Caco-2 (cell line): ENCODE measurements around the gene CXCL12. TPM values are rescaled to one million over a fixed set of nuclear protein-coding genes. Genes with fewer than 3 reads are reported as not detected.

Source experiments
- BruUV-seq: library from RNA; stranded (reverse); fragments of 400-500 nt; replicated peaks from 2 replicates; lab custom pipeline; 2021; lab: Mats Ljungman, UMichigan
- CTCF ChIA-PET: fragments of 300-600 bp; sonication (Branson Sonifier 250); formaldehyde crosslinking; loops from one replicate; lab custom pipeline; 2022; ENCODE audit warnings: antibody characterized with exemption; lab: Charles Lee
- POLR2A ChIA-PET: fragments of 300-600 bp; sonication (Branson Sonifier 250); formaldehyde crosslinking; loops from one replicate; lab custom pipeline; 2022; ENCODE audit warnings: antibody characterized with exemption; lab: Charles Lee
- DNase-seq, 2 experiments: peaks; one replicate each; pipeline versions ENCODE4 v3.0.0 to v3.0.0-alpha.2; 2020 to 2022
- H3K27me3 ChIP-seq: replicated peaks from 2 replicates; pipeline ENCODE4 v1.6.0; 2011; ENCODE audit warnings: low read length; ENCODE audit not compliant: control insufficient read depth, insufficient read depth
- H3K36me3 ChIP-seq: 2 replicates; pipeline ENCODE4 v1.5.1; 2011; ENCODE audit warnings: low read length; ENCODE audit not compliant: control insufficient read depth, insufficient read depth
- H3K4me1 ChIP-seq: fragments of 250-450 bp; sonication (Bioruptor Pico); 2 replicates; pipeline ENCODE4 v1.5.1; 2020; ENCODE audit warnings: mild to moderate bottlenecking
- H3K4me3 ChIP-seq: 2 replicates; pipeline ENCODE4 v1.5.1; 2011; ENCODE audit warnings: low read depth, mild to moderate bottlenecking, control low read depth, low read length
- H3K9me3 ChIP-seq: fragments of 250-450 bp; sonication (Bioruptor Pico); 2 replicates; pipeline ENCODE4 v1.5.1; 2020; ENCODE audit warnings: mild to moderate bottlenecking, moderate library complexity
- H3K27ac Mint-ChIP-seq: one replicate; pipeline ENCODE4 v1.8.0; 2022; ENCODE audit warnings: mixed read lengths; ENCODE audit not compliant: unreplicated experiment
- H3K27me3 Mint-ChIP-seq: one replicate; pipeline ENCODE4 v1.8.0; 2022; ENCODE audit warnings: mixed read lengths; ENCODE audit not compliant: insufficient read depth, unreplicated experiment
- H3K36me3 Mint-ChIP-seq: one replicate; pipeline ENCODE4 v1.8.0; 2022; ENCODE audit warnings: mild to moderate bottlenecking, mixed read lengths; ENCODE audit not compliant: insufficient read depth, unreplicated experiment
- H3K4me1 Mint-ChIP-seq: one replicate; pipeline ENCODE4 v1.8.0; 2022; ENCODE audit warnings: low read depth, mixed read lengths; ENCODE audit not compliant: unreplicated experiment
- H3K4me3 Mint-ChIP-seq: one replicate; pipeline ENCODE4 v1.8.0; 2022; ENCODE audit warnings: mild to moderate bottlenecking, moderate library complexity, mixed read lengths; ENCODE audit not compliant: unreplicated experiment
- H3K9me3 Mint-ChIP-seq: one replicate; pipeline ENCODE4 v1.8.0; 2022; ENCODE audit warnings: mixed read lengths; ENCODE audit not compliant: unreplicated experiment
- intact Hi-C: fragments of 100-400 bp; cut with micrococcal nuclease; formaldehyde crosslinking; loops from one replicate; pipeline ENCODE4 v1.10.0; 2022; ENCODE audit not compliant: unreplicated experiment
- total RNA-seq: library from RNA; stranded (reverse); gene quantifications from 2 replicates; pipeline ENCODE4 v1.2.3, GENCODE V29; 2022
- TF ChIP-seq, protein P1 (sequence below), 2 experiments: fragments of 200-600 bp in 1 of 2; IDR thresholded peaks; 1 replicate in 1 of 2; 2 replicates in 1 of 2; pipeline versions ENCODE4 v1.5.1 to v1.8.0; 2011 to 2022; ENCODE audit warnings: antibody characterized with exemption in 1 of 2, control low read depth in 1 of 2, inconsistent platforms in 1 of 2, low read depth in 1 of 2, low read length in 1 of 2, mild to moderate bottlenecking in 1 of 2, moderate library complexity in 1 of 2; ENCODE audit not compliant: insufficient read depth in 1 of 2, severe bottlenecking in 1 of 2, unreplicated experiment in 1 of 2

Gene CXCL12
- total RNA-seq, 1 experiment from 2014 or later = 0.27 TPM

DNA sequence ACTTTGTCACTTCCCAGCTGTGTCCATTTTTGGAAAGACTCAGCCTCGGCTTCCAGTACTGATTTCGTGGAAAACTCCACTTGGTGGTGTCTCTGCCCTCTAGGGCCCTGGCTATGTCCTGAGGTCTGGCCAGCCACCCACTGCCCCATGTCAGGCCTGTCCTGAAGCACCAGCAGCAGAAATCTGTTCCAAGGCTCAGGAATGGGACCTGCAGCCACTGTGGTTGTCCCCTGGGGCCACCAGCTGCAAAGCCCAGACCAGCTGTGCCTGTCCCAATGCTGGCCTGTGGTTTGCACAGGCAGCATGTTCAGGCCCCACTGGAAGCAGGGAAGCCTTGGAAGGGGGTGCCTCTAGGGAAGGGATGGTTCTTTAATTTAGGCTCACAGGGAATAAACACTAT lies 21.2 kb downstream of the CXCL12 start:
- no TSS peak for BruUV-seq
- Histone ChIP-seq H3K4me1 (no peaks in the 10 kb centered on the region), H3K9me3 (no peaks in the 10 kb centered on the region), H3K27me3 (no peaks in the 10 kb centered on the region), H3K36me3 (no peaks in the 10 kb centered on the region), H3K4me3 (no peak overlapping the region)
- Mint-ChIP-seq H3K27me3 (peaks cover 28% of the 10 kb centered on the region), H3K27ac (no peak overlapping the region), H3K9me3 (no peaks in the 10 kb centered on the region), H3K4me1 (no peaks in the 10 kb centered on the region), H3K4me3 (no peak overlapping the region), H3K36me3 (no peaks in the 10 kb centered on the region)
- intact Hi-C loops = no loop called here
- POLR2A ChIA-PET = no interaction called here
- TF ChIP-seq, protein P1, sequence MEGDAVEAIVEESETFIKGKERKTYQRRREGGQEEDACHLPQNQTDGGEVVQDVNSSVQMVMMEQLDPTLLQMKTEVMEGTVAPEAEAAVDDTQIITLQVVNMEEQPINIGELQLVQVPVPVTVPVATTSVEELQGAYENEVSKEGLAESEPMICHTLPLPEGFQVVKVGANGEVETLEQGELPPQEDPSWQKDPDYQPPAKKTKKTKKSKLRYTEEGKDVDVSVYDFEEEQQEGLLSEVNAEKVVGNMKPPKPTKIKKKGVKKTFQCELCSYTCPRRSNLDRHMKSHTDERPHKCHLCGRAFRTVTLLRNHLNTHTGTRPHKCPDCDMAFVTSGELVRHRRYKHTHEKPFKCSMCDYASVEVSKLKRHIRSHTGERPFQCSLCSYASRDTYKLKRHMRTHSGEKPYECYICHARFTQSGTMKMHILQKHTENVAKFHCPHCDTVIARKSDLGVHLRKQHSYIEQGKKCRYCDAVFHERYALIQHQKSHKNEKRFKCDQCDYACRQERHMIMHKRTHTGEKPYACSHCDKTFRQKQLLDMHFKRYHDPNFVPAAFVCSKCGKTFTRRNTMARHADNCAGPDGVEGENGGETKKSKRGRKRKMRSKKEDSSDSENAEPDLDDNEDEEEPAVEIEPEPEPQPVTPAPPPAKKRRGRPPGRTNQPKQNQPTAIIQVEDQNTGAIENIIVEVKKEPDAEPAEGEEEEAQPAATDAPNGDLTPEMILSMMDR (IDR thresholded peaks at IDR 0.05; ENCODE audit: insufficient read depth in 1 of 2, low read depth in 1 of 2, low read length in 1 of 2, severe bottlenecking in 1 of 2, unreplicated experiment in 1 of 2) = no peak
- DNase-seq = no peak
- CTCF ChIA-PET = interaction anchor here (0.8 kb wide), 1 partner anchor 39 kb away, joined by 3 read pairs; no protein-coding TSS in a partner anchor

DNA sequence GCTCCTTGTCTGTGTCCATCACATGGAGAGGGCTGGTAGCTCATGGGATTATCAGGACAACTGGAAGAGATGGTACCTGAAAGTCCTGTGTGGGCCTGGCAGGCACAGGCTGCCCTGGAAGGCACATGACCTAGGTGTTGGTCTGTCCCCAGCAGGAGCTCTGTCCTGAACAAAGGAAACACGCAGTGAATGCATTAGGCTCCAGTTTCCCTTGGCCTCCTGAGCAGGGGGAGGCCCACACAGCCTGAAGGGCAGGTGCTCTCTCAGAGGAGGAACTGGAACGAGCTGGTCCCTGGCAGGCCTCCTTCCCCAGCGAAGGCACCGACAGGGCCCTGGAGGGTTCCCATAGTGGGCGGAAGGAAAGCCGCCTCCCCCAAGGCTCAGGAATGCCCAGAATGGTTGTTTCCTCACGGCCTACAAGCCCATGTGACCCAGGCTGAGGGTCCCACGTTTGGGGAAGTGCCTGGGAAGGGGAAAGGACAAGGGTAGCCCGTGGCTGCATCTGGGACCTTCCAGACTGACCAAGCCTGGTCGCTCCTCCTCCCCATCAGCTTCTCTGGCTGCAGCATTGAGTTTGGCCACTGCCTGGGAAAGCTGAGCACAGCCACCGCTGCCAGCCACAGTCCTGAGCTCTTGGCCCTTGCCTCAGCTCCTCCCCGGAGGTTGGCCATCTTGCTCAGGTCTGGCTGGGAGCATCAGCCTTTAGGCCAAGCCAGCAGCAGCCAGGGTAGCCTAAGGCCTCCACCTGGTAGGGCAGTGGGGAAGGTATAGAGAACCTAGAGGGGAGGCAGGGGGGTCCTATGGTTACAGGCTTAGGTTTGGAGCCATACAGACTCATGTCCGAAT lies 21.8 kb downstream of the CXCL12 start:
- TF ChIP-seq, protein P1 (IDR thresholded peaks at IDR 0.05; ENCODE audit: insufficient read depth in 1 of 2, low read depth in 1 of 2, low read length in 1 of 2, severe bottlenecking in 1 of 2, unreplicated experiment in 1 of 2) = no peak
- H3K4me1 ChIP-seq = no peaks in the 10 kb centered on the region
- ChIA-PET CTCF (interaction anchor here (0.8 kb wide), 1 partner anchor 38 kb away, joined by 3 read pairs; no protein-coding TSS in a partner anchor), POLR2A (no interaction called here)
- H3K9me3 Mint-ChIP-seq = no peaks in the 10 kb centered on the region
- no peaks in the 10 kb centered on the region for H3K36me3 ChIP-seq
- no TSS peak for BruUV-seq
- H3K4me3 ChIP-seq = no peak overlapping the region
- no peaks in the 10 kb centered on the region for H3K27me3 ChIP-seq
- no peak overlapping the region for H3K27ac Mint-ChIP-seq
- H3K27me3 Mint-ChIP-seq = peaks cover 26% of the 10 kb centered on the region
- H3K9me3 ChIP-seq = no peaks in the 10 kb centered on the region
- intact Hi-C loops = no loop called here
- no peaks in the 10 kb centered on the region for H3K36me3 Mint-ChIP-seq
- H3K4me3 Mint-ChIP-seq = no peak overlapping the region
- no peak for DNase-seq
- H3K4me1 Mint-ChIP-seq = no peaks in the 10 kb centered on the region

DNA sequence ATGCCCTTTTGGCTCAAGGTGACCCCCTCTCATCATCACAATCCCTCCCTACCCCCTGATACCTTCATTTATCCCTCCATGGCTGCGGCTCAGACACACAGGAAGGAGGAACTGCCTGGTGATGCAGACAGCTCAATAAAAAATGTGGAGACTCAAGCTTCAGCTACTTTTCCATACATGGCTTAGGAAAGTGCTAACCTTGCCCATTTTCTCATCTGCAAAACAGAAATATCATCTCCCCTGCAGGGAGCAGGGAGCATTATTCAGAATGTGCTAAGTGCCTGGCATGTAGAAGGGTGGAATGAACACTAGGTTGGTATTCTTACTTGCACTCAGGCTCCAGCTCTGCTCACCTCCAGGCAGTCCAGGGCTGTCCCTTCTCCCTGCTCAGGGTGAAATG lies 23.8 kb downstream of the CXCL12 start:
- Mint-ChIP-seq H3K9me3 (no peaks in the 10 kb centered on the region), H3K4me3 (no peak overlapping the region), H3K36me3 (no peaks in the 10 kb centered on the region), H3K4me1 (no peaks in the 10 kb centered on the region), H3K27ac (no peak overlapping the region), H3K27me3 (peaks cover 27% of the 10 kb centered on the region)
- CTCF ChIA-PET = no interaction called here
- intact Hi-C loops = no loop called here
- Histone ChIP-seq H3K4me3 (no peak overlapping the region), H3K36me3 (no peaks in the 10 kb centered on the region), H3K9me3 (no peaks in the 10 kb centered on the region), H3K4me1 (no peaks in the 10 kb centered on the region), H3K27me3 (no peaks in the 10 kb centered on the region)
- no TSS peak for BruUV-seq
- POLR2A ChIA-PET = no interaction called here
- DNase-seq = no peak
- TF ChIP-seq, protein P1 (IDR thresholded peaks at IDR 0.05; ENCODE audit: insufficient read depth in 1 of 2, low read depth in 1 of 2, low read length in 1 of 2, severe bottlenecking in 1 of 2, unreplicated experiment in 1 of 2) = no peak
